Measurements from ENCODE around the gene CACNA2D2.

DNA sequence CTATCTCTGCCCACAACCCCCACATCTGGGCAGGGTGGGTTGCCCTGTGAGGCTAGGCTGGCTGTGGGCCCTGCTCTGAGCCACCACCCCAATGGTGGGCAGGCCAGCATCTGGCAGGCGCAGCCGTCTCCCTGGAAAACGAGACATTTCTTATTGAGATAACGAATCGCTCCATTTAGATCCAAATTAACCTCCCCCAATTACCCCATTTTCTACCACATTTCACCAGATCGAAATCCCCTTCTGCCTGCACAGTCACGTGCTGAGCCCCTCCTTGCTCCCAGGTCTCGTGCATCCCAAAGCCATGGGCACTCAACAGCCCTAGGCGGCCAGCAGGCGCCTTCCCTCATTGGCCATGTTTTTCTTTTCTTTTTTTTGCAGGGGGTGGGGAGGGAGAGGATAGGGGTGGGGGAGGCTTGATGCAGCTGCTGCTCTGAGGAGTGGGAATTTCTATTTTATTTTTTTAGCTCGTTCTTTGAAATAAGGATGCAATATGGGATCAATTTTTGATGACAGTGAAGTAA is 91.1 kb downstream of the CACNA2D2 start:
- TF ChIP-seq, protein P1, sequence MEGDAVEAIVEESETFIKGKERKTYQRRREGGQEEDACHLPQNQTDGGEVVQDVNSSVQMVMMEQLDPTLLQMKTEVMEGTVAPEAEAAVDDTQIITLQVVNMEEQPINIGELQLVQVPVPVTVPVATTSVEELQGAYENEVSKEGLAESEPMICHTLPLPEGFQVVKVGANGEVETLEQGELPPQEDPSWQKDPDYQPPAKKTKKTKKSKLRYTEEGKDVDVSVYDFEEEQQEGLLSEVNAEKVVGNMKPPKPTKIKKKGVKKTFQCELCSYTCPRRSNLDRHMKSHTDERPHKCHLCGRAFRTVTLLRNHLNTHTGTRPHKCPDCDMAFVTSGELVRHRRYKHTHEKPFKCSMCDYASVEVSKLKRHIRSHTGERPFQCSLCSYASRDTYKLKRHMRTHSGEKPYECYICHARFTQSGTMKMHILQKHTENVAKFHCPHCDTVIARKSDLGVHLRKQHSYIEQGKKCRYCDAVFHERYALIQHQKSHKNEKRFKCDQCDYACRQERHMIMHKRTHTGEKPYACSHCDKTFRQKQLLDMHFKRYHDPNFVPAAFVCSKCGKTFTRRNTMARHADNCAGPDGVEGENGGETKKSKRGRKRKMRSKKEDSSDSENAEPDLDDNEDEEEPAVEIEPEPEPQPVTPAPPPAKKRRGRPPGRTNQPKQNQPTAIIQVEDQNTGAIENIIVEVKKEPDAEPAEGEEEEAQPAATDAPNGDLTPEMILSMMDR (IDR thresholded peaks at IDR 0.05) = no peak
- TF ChIP-seq RXRA (IDR thresholded peaks at IDR 0.05; ENCODE audit: borderline replicate concordance, low read depth) (no peak), JUND (IDR thresholded peaks at IDR 0.05) (no peak), POLR2AphosphoS5 (IDR thresholded peaks at IDR 0.05; ENCODE audit: low read depth, low read length) (no peak), YY1 (IDR thresholded peaks at IDR 0.05; ENCODE audit: low read depth) (no peak), EP300 (IDR thresholded peaks at IDR 0.05; ENCODE audit: borderline replicate concordance in 1 of 2, low read depth in 1 of 2, low read length in 1 of 2) (no peak), TEAD4 (IDR thresholded peaks at IDR 0.05; ENCODE audit: borderline replicate concordance, insufficient read depth) (no peak), ELF1 (IDR thresholded peaks at IDR 0.05) (no peak), MXI1 (IDR thresholded peaks at IDR 0.05; ENCODE audit: low read depth, low read length) (peak; percentile 45; the same call in 1 of the 2 replicates), GATA2 (CRISPR knock-in tag; IDR thresholded peaks at IDR 0.05) (peak; percentile 42), MEF2A (IDR thresholded peaks at IDR 0.05; ENCODE audit: borderline replicate concordance, low read depth) (no peak)
- TF ChIP-seq, protein P2, sequence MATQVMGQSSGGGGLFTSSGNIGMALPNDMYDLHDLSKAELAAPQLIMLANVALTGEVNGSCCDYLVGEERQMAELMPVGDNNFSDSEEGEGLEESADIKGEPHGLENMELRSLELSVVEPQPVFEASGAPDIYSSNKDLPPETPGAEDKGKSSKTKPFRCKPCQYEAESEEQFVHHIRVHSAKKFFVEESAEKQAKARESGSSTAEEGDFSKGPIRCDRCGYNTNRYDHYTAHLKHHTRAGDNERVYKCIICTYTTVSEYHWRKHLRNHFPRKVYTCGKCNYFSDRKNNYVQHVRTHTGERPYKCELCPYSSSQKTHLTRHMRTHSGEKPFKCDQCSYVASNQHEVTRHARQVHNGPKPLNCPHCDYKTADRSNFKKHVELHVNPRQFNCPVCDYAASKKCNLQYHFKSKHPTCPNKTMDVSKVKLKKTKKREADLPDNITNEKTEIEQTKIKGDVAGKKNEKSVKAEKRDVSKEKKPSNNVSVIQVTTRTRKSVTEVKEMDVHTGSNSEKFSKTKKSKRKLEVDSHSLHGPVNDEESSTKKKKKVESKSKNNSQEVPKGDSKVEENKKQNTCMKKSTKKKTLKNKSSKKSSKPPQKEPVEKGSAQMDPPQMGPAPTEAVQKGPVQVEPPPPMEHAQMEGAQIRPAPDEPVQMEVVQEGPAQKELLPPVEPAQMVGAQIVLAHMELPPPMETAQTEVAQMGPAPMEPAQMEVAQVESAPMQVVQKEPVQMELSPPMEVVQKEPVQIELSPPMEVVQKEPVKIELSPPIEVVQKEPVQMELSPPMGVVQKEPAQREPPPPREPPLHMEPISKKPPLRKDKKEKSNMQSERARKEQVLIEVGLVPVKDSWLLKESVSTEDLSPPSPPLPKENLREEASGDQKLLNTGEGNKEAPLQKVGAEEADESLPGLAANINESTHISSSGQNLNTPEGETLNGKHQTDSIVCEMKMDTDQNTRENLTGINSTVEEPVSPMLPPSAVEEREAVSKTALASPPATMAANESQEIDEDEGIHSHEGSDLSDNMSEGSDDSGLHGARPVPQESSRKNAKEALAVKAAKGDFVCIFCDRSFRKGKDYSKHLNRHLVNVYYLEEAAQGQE (IDR thresholded peaks at IDR 0.05; ENCODE audit: low read depth, low read length) = no peak
- TF ChIP-seq, protein P3, sequence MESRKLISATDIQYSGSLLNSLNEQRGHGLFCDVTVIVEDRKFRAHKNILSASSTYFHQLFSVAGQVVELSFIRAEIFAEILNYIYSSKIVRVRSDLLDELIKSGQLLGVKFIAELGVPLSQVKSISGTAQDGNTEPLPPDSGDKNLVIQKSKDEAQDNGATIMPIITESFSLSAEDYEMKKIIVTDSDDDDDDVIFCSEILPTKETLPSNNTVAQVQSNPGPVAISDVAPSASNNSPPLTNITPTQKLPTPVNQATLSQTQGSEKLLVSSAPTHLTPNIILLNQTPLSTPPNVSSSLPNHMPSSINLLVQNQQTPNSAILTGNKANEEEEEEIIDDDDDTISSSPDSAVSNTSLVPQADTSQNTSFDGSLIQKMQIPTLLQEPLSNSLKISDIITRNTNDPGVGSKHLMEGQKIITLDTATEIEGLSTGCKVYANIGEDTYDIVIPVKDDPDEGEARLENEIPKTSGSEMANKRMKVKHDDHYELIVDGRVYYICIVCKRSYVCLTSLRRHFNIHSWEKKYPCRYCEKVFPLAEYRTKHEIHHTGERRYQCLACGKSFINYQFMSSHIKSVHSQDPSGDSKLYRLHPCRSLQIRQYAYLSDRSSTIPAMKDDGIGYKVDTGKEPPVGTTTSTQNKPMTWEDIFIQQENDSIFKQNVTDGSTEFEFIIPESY (IDR thresholded peaks at IDR 0.05; ENCODE audit: borderline replicate concordance, low read depth) = no peak
- TF ChIP-seq, protein P4, sequence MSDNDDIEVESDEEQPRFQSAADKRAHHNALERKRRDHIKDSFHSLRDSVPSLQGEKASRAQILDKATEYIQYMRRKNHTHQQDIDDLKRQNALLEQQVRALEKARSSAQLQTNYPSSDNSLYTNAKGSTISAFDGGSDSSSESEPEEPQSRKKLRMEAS (IDR thresholded peaks at IDR 0.05; ENCODE audit: low read depth) = no peak

All from SK-N-SH (cell line).